HepG2 (cell line): ENCODE results near the gene RPS27L. TPM values are rescaled to one million over a fixed set of nuclear protein-coding genes. Genes with fewer than 3 reads are reported as not detected.

Experiments
- CENPBD1 ChIP-seq: sonication (generic); formaldehyde crosslinking; IDR thresholded peaks from 2 replicates; pipeline ENCODE4 v1.8.0; 2022; ENCODE audit warnings: missing genetic modification reagents, low read depth, mild to moderate bottlenecking, borderline replicate concordance
- CERS6 ChIP-seq: sonication (generic); formaldehyde crosslinking; IDR thresholded peaks from 2 replicates; pipeline ENCODE4 v1.5.0; 2020; ENCODE audit warnings: missing genetic modification reagents
- ERF ChIP-seq: IDR thresholded peaks from 2 replicates; pipeline ENCODE4 v1.6.1; 2018; ENCODE audit warnings: missing biosample characterization, missing genetic modification reagents
- HCFC1 ChIP-seq: fragments of 150-350 bp; IDR thresholded peaks from 2 replicates; pipeline ENCODE4 v1.6.1; 2014; ENCODE audit warnings: low read depth, low read length
- IKZF5 ChIP-seq: IDR thresholded peaks from 2 replicates; pipeline ENCODE4 v1.6.1; 2018; ENCODE audit warnings: missing genetic modification reagents, mild to moderate bottlenecking, missing compliant biosample characterization
- KLF13 ChIP-seq: sonication (generic); formaldehyde crosslinking; IDR thresholded peaks from 2 replicates; pipeline ENCODE4 v1.4.0; 2020; ENCODE audit warnings: mild to moderate bottlenecking, missing genetic modification reagents
- MEIS1 ChIP-seq: sonication (generic); formaldehyde crosslinking; IDR thresholded peaks from 2 replicates; pipeline ENCODE4 v1.9.0; 2021; ENCODE audit warnings: mild to moderate bottlenecking, missing genetic modification reagents, moderate library complexity, borderline replicate concordance
- NR2F6 ChIP-seq, 2 experiments: IDR thresholded peaks; 2 replicates each; pipeline ENCODE4 v1.6.1; 2016; ENCODE audit warnings: antibody characterized with exemption in 1 of 2, mild to moderate bottlenecking in 1 of 2
- SIX4 ChIP-seq: sonication (generic); formaldehyde crosslinking; IDR thresholded peaks from 2 replicates; pipeline ENCODE4 v1.4.0; 2020; ENCODE audit warnings: missing genetic modification reagents
- TFE3 ChIP-seq: IDR thresholded peaks from 2 replicates; pipeline ENCODE4 v1.6.1; 2016
- ZFAT ChIP-seq: sonication (generic); formaldehyde crosslinking; conservative IDR thresholded peaks from 2 replicates; pipeline ENCODE4 v1.8.1; 2023; ENCODE audit warnings: missing genetic modification reagents, inconsistent platforms
- ZMAT3 ChIP-seq: sonication (generic); formaldehyde crosslinking; conservative IDR thresholded peaks from 2 replicates; pipeline ENCODE4 v1.7.0; 2021; ENCODE audit warnings: missing genetic modification reagents
- ZNF530 ChIP-seq: sonication (generic); formaldehyde crosslinking; IDR thresholded peaks from 2 replicates; pipeline ENCODE4 v1.5.0; 2020; ENCODE audit warnings: low read depth, mild to moderate bottlenecking, missing genetic modification reagents
- ZNF609 ChIP-seq: sonication (generic); formaldehyde crosslinking; IDR thresholded peaks from 2 replicates; pipeline ENCODE4 v1.4.0; 2020; ENCODE audit warnings: mild to moderate bottlenecking, missing genetic modification reagents, borderline replicate concordance
- ZNF800 ChIP-seq: sonication (generic); formaldehyde crosslinking; IDR thresholded peaks from 2 replicates; pipeline ENCODE4 v1.4.0; 2020; ENCODE audit warnings: missing genetic modification reagents
- ZNF850 ChIP-seq: sonication (generic); formaldehyde crosslinking; conservative IDR thresholded peaks from 2 replicates; pipeline ENCODE4 v1.9.0; 2021; ENCODE audit warnings: mild to moderate bottlenecking, missing genetic modification reagents
- polyA plus RNA-seq, 8 experiments: library from polyadenylated mRNA; depleted of rRNA in 3 of 8; stranded (reverse) in 7 of 8; unstranded in 1 of 8; fragments of >200 nt; fragmentation: Illumina TruSeq in 4 of 8; extraction: Trizol in 4 of 8; gene quantifications; 2 replicates each; pipeline versions ENCODE4 v1.2.1 to v1.2.3, GENCODE V29; 2011 to 2016; ENCODE audit warnings: low read depth in 4 of 8, missing spikeins in 1 of 8, mixed read lengths in 1 of 8; ENCODE audit not compliant: insufficient read depth in 1 of 8
- total RNA-seq, 5 experiments: library from RNA; depleted of rRNA; stranded (reverse); fragments of >200 nt; fragmentation: Illumina TruSeq; extraction: Trizol; gene quantifications; 2 replicates each; pipeline ENCODE4 v1.2.3, GENCODE V29; 2016; ENCODE audit warnings: low read depth in 1 of 5

Gene RPS27L
- total and polyA plus RNA-seq, 2 of the 13 experiments (the other 11 are each of a cell fraction or from before 2014, with no cell fraction given) = 231 to 433 TPM

- TF ChIP-seq NR2F6 (IDR thresholded peaks at IDR 0.05) = no peak
- TF ChIP-seq NR2F6 (CRISPR knock-in tag; IDR thresholded peaks at IDR 0.05) = peak; percentile 52; the same call in 1 of the 2 replicates
- TF ChIP-seq ERF (CRISPR knock-in tag) = peak; percentile 82
- peak; percentile 46; the same call in 1 of the 2 replicates for TF ChIP-seq ZNF800 (CRISPR knock-in tag)
- TF ChIP-seq ZFAT (CRISPR knock-in tag) = peak; percentile 80; the same call in 1 of the 2 replicates
- peak; percentile 57 for TF ChIP-seq MEIS1 (CRISPR knock-in tag)
- TF ChIP-seq IKZF5 (CRISPR knock-in tag) = peak; percentile 66
- TF ChIP-seq ZNF530 (CRISPR knock-in tag) = 0 out of 2 replicates have a peak, but pooled peaks have one; percentile 51
- TF ChIP-seq HCFC1 = no peak; the same call in 1 of the 2 replicates
- TF ChIP-seq ZMAT3 (CRISPR knock-in tag) = peak; percentile 29; the same call in 1 of the 2 replicates
- peak; percentile 43; the same call in 1 of the 2 replicates for TF ChIP-seq ZNF609
- TF ChIP-seq ZNF850 (CRISPR knock-in tag) = no peak
- peak; percentile 53; the same call in 1 of the 2 replicates for TF ChIP-seq SIX4 (CRISPR knock-in tag)
- no peak for TF ChIP-seq KLF13 (CRISPR knock-in tag)
- TF ChIP-seq TFE3 (CRISPR knock-in tag) = no peak; the same call in 1 of the 2 replicates
- TF ChIP-seq CERS6 (CRISPR knock-in tag) = no peak; the same call in 1 of the 2 replicates
- no peak for TF ChIP-seq CENPBD1 (CRISPR knock-in tag)
Observed at GRCh38 chr15:63157118-63157843, at the start of gene RPS27L (continued).
